GM18505 (cell line): ENCODE data around the gene PSMB10.

Experiments used
- ATAC-seq: cut with Tn5 transposase; IDR thresholded peaks from one replicate; pipeline ENCODE4 v1.9.1; 2021; ENCODE audit not compliant: unreplicated experiment
- POLR2A ChIP-seq: IDR thresholded peaks from 4 replicates; pipeline ENCODE4 v1.6.1; 2011; ENCODE audit warnings: borderline replicate concordance; ENCODE audit not compliant: insufficient read depth, insufficient read length; ENCODE audit errors: extremely low read depth

PSMB10 gene

GRCh38 chr16:67967958-67968399, 31.3 kb upstream of the PSMB10 start:
- TF ChIP-seq POLR2A = no peak
- peak; percentile 18 for ATAC-seq

DNA sequence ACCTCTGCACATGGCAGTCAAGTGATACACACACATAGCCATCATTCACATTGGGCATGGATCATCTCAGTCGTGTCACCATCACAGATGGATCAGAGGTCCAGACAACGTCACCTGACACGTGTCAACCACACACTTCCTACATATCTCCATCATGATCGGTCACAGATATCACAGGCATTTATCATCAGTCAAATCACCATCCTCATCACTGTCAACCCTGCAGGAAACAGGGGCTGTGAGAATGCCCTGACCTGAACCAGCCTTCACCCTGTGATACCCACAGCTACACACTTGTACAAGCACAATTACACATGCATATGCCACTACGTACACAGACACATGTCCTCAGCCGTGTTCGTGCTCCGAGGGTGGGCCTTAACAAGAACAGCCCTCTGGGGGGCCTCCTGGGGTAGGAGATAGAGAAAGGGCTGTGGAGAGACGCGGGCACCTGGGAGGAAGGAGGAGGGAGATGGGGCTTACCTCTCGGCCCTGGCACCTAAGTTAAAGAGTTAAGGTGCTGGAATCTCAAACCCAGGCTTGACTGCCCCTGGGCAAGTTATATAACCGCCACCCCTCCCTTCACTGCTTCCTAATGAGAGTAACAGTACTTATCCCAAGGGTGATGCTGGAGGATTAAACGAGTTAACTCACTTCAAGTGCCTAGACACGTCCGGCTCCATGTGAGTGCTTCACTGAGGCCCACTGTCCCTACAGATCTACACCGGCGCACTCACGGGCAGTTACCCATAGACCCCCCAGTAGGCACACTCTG, 30.7 kb upstream of the PSMB10 start:
- ATAC-seq = no peak
- TF ChIP-seq POLR2A = no peak

GRCh38 chr16:67966549-67967182, 30.0 kb upstream of the PSMB10 start:
- no peak for TF ChIP-seq POLR2A
- ATAC-seq = no peak

GRCh38 chr16:67965668-67966548, 29.3 kb upstream of the PSMB10 start:
- no peak for ATAC-seq
- TF ChIP-seq POLR2A = no peak

DNA sequence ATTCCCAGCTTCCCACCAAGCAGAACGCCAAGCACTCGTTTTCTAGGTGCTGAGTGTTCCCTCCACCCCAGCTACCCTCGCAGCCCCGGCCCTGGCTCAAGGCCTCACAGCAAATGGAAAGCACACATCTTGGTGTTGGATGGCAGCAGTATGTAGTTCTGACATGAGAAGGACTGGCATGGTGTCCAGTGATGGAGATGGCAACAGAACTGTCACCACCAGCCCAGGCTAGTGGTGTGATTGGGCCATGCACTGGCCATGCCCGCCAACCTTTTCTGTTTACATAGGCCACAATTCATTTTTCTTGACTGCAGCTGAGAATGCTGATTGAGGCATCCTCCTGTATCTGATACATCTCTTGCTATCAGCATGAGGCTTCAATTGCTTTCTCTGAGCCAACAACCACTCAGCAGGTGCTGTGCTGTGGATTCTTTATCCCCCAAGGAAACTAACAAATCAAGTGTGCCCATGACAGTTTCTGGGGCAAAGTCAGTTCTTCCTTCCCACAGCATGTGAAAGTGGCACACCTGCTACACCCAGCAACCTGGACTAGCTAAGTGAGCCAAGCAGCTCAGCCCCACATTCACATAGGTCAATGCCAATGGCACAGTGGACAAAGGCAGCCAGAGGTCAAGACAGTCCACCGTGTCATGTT, 28.0 kb upstream of the PSMB10 start:
- ATAC-seq = no peak
- no peak for TF ChIP-seq POLR2A

DNA sequence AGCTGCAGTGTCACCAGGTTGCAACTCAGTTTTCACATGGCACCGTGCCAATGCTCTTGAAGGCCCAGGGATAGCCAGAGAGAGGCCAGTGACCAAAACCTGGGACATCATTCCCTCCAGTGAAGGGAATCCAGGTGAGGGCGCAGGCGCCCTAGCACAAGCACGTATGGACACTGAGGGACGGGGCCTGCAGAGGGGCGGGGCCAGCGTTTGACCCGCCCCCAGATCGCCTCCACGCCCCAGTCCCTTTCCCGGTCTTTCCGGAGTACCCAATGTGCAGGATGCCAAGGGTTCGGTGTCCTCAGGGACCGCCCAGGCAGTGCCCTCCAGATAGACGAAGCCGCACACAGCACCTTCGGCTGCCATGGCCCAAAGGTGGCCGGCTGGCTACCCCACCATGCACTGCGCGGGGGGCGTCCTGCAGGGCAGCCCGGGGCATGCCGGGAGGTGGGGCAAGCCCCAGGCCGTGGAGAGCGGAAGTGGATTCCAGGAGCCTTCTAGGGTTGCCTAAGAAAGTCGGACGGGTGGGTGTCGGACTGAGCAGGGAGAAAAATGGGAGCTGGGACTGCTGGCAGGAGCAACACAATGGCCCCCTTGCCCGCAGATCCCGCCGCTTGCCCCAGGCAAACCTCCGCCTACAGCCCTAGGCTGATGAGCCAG, 27.1 kb upstream of the PSMB10 start:
- no peak for TF ChIP-seq POLR2A
- no peak for ATAC-seq

GRCh38 chr16:67963292-67963661, 26.6 kb upstream of the PSMB10 start:
- no peak for TF ChIP-seq POLR2A
- ATAC-seq = no peak

DNA sequence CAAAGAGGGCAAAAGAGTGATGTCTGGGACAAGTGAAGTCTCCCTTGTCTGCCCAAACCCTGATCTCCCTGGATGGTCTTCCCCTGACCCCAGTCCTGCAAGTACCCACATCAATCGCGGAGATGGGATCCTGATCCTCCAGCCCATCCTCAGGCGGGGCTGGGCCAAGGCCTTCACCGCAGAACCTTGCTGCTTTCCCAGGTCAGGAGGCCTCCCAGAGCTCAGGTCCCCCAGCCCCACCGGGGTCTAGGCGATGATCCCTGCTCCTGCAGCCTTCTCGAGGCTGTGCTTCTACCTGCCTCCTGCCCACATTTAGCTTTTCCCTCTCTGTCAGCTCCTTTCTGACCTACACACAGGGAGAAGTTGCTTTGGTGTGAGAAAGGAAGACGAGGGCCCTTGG, 25.5 kb upstream of the PSMB10 start:
- no peak for TF ChIP-seq POLR2A
- ATAC-seq = no peak

DNA sequence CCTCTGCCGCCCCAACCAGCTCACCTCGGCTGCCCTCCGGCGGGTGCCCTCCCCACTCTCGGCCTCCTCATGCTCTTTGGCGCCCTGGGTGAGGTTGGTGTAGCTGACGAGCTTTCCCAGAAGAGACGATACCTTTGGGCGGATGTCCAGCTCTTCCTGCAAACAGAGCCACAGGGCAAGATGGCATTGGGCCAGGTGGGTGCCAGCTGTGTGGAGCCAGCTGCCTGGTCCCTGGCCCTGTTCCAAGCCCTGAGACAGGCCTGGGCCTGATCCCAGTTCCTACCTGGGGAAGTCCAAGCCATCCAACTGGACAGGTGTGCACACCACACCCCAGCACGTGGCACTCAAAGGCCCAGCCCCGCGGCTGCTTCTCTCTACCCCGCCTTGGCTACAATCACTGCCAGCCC, 24.9 kb upstream of the PSMB10 start:
- no peak for TF ChIP-seq POLR2A
- ATAC-seq = no peak

DNA sequence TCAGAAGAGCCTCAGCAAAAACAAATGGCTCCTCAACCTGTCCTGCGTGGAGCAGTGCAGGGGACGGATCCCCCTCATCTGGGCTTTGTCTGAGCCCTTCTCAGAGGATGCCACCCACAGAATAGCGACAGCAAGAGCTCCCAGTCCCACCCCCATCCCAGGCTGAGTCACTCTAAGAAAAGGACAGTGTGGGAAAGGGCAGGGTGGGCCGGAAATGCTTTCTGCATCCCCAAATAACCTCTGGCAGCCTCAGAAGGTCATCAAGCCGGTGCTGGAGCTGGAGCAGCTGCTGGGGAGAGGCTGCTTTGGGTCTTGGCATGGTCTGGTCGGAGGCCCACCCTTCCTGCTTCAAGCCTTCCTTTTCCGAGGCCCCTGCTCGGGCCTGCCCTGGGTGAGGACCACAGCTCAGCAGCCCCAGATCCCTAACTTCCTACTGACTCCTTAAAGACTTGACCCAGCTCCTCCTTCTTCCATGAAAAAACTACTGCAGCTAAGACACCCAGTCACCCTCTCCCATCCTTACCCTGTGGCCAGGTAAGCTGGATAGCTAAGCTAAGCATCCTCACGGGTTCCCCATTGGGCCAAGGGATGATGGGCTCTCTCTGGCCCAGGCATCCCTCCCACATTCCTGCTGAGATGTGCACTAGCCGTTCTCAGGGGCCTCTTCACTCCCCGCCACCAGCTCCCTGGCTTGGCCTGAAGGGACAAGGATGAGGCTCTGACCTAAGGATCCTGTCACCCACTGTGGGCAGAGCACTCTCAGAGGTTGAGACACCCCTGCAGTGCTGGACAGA, 23.1 kb upstream of the PSMB10 start:
- no peak for TF ChIP-seq POLR2A
- ATAC-seq = no peak

GRCh38 chr16:67957622-67958021, 21.0 kb upstream of the PSMB10 start:
- ATAC-seq = no peak
- TF ChIP-seq POLR2A = no peak
